DND-41 (cell line): ENCODE measurements around the gene PLCB4.

Experiments used
- ATAC-seq: fragments of 200-7000 bp; cut with Tn5 transposase; 3 replicates; pipeline ENCODE4 v1.9.1; 2021; ENCODE audit warnings: low read depth; ENCODE audit not compliant: insufficient read depth
- DNase-seq: peaks from one replicate; pipeline ENCODE4 v3.0.0-alpha.2; 2020
- H2AFZ ChIP-seq: 2 replicates; pipeline ENCODE4 v1.6.0; 2012; ENCODE audit warnings: low read depth, low read length
- H3K27ac ChIP-seq: 2 replicates; pipeline ENCODE4 v1.5.1; 2012; ENCODE audit warnings: low read length, inconsistent platforms
- H3K27me3 ChIP-seq: fragments of 200-600 bp; sonication (generic); 2 replicates; pipeline ENCODE4 v1.6.0; 2012; ENCODE audit warnings: low read length, mild to moderate bottlenecking, inconsistent platforms; ENCODE audit not compliant: insufficient read depth, poor library complexity
- H3K36me3 ChIP-seq: 2 replicates; pipeline ENCODE4 v1.5.1; 2012; ENCODE audit warnings: low read length, inconsistent platforms; ENCODE audit not compliant: insufficient read depth
- H3K4me1 ChIP-seq: 2 replicates; pipeline ENCODE4 v1.5.1; 2012; ENCODE audit warnings: mild to moderate bottlenecking, low read length; ENCODE audit not compliant: insufficient read depth
- H3K4me2 ChIP-seq: 2 replicates; pipeline ENCODE4 v1.6.0; 2012; ENCODE audit warnings: mild to moderate bottlenecking, moderate library complexity, low read length, inconsistent platforms; ENCODE audit not compliant: insufficient read depth
- H3K4me3 ChIP-seq, 2 experiments: fragments of 200-600 bp in 1 of 2; shearing (Covaris generic) in 1 of 2; 2 replicates each; pipeline ENCODE4 v1.5.1; 2012 to 2016; ENCODE audit warnings: inconsistent platforms in 2 of 2, low read length in 2 of 2, mild to moderate bottlenecking in 2 of 2, low read depth in 1 of 2, moderate library complexity in 1 of 2
- H3K79me2 ChIP-seq: 2 replicates; pipeline ENCODE4 v1.6.0; 2012; ENCODE audit warnings: low read length, inconsistent platforms; ENCODE audit not compliant: insufficient read depth
- H3K9ac ChIP-seq: 2 replicates; pipeline ENCODE4 v1.6.0; 2012; ENCODE audit warnings: low read depth, mild to moderate bottlenecking, inconsistent platforms, low read length, moderate library complexity
- H3K9me3 ChIP-seq: 2 replicates; pipeline ENCODE4 v1.5.1; 2012; ENCODE audit warnings: low read length, moderate library complexity, mild to moderate bottlenecking, inconsistent platforms; ENCODE audit not compliant: insufficient read depth, severe bottlenecking
- H4K20me1 ChIP-seq: 2 replicates; pipeline ENCODE4 v1.6.0; 2012; ENCODE audit warnings: low read length; ENCODE audit not compliant: insufficient read depth
- CTCF ChIP-seq: IDR thresholded peaks from 2 replicates; pipeline ENCODE4 v1.5.1; 2012; ENCODE audit warnings: borderline replicate concordance, low read length, moderate library complexity, mild to moderate bottlenecking; ENCODE audit not compliant: poor library complexity, severe bottlenecking; ENCODE audit errors: extremely low read depth
- EZH2 ChIP-seq: IDR thresholded peaks from 3 replicates; pipeline ENCODE4 v1.6.1; 2012; ENCODE audit warnings: borderline replicate concordance, low read depth, mild to moderate bottlenecking, moderate library complexity, low read length, inconsistent platforms; ENCODE audit not compliant: severe bottlenecking

The PLCB4 gene

GRCh38 chr20:9261781-9262180, 192.9 kb downstream of the PLCB4 start:
- no peak overlapping the region for H2AFZ ChIP-seq
- DNase-seq = no peak
- TF ChIP-seq CTCF = no peak
- no peak for TF ChIP-seq EZH2
- no peak overlapping the region for H3K27ac ChIP-seq
- H3K4me3 ChIP-seq = no peak overlapping the region
- no peaks in the 10 kb centered on the region for H3K9me3 ChIP-seq
- H3K27me3 ChIP-seq = no peaks in the 10 kb centered on the region
- no peaks in the 10 kb centered on the region for H3K36me3 ChIP-seq
- no peak for ATAC-seq
- H3K9ac ChIP-seq = no peak overlapping the region
- no peaks in the 10 kb centered on the region for H3K4me1 ChIP-seq
- H4K20me1 ChIP-seq = no peaks in the 10 kb centered on the region
- no peaks in the 10 kb centered on the region for H3K79me2 ChIP-seq
- no peak overlapping the region for H3K4me2 ChIP-seq

- no peak overlapping the region for H2AFZ ChIP-seq
- no peaks in the 10 kb centered on the region for H3K9me3 ChIP-seq
- TF ChIP-seq EZH2 (no peak), CTCF (no peak)
- no peaks in the 10 kb centered on the region for H3K36me3 ChIP-seq
- H3K9ac ChIP-seq = no peak overlapping the region
- DNase-seq (no peak), ATAC-seq (no peak)
- no peaks in the 10 kb centered on the region for H3K27me3 ChIP-seq
- H3K27ac ChIP-seq = no peak overlapping the region
- H3K4me3 ChIP-seq = no peak overlapping the region
- no peaks in the 10 kb centered on the region for H3K4me1 ChIP-seq
- no peaks in the 10 kb centered on the region for H4K20me1 ChIP-seq
- no peaks in the 10 kb centered on the region for H3K79me2 ChIP-seq
- no peak overlapping the region for H3K4me2 ChIP-seq
These were observed 193.8 kb downstream of the PLCB4 start for GRCh38 chr20:9262653-9263194.

- no peaks in the 10 kb centered on the region for H3K27me3 ChIP-seq
- no peak for DNase-seq
- ATAC-seq = no peak
- no peaks in the 10 kb centered on the region for H3K79me2 ChIP-seq
- H3K4me3 ChIP-seq = no peak overlapping the region
- H4K20me1 ChIP-seq = no peaks in the 10 kb centered on the region
- H3K9ac ChIP-seq = no peak overlapping the region
- H2AFZ ChIP-seq = no peak overlapping the region
- no peak overlapping the region for H3K4me2 ChIP-seq
- H3K36me3 ChIP-seq = no peaks in the 10 kb centered on the region
- no peak overlapping the region for H3K27ac ChIP-seq
- no peak for TF ChIP-seq EZH2
- no peak for TF ChIP-seq CTCF
- no peaks in the 10 kb centered on the region for H3K9me3 ChIP-seq
- no peaks in the 10 kb centered on the region for H3K4me1 ChIP-seq
These were observed 200.5 kb downstream of the PLCB4 start for GRCh38 chr20:9269280-9269971.

GRCh38 chr20:9270831-9271230, 201.9 kb downstream of the PLCB4 start:
- no peaks in the 10 kb centered on the region for H3K36me3 ChIP-seq
- H3K4me2 ChIP-seq = no peak overlapping the region
- no peaks in the 10 kb centered on the region for H3K27me3 ChIP-seq
- DNase-seq (no peak), ATAC-seq (no peak)
- TF ChIP-seq EZH2 = no peak
- TF ChIP-seq CTCF = no peak
- H3K9me3 ChIP-seq = no peaks in the 10 kb centered on the region
- no peaks in the 10 kb centered on the region for H3K4me1 ChIP-seq
- H3K4me3 ChIP-seq = no peak overlapping the region
- no peaks in the 10 kb centered on the region for H4K20me1 ChIP-seq
- H2AFZ ChIP-seq = no peak overlapping the region
- H3K27ac ChIP-seq = no peak overlapping the region
- H3K9ac ChIP-seq = no peak overlapping the region
- H3K79me2 ChIP-seq = no peaks in the 10 kb centered on the region
